OCI-LY7 (cell line): ENCODE results near the gene GDPD3. TPM values are rescaled to one million over a fixed set of nuclear protein-coding genes. Genes with fewer than 3 reads are reported as not detected.

Experiments
- BruUV-seq: library from RNA; stranded (reverse); fragments of 400-500 nt; replicated peaks from 2 replicates; lab custom pipeline; 2021; lab: Mats Ljungman, UMichigan
- CTCF ChIA-PET: fragments of 300-600 bp; sonication (Branson Sonifier 250); formaldehyde crosslinking; loops from one replicate; lab custom pipeline; 2022; ENCODE audit warnings: antibody characterized with exemption; ENCODE audit not compliant: unreplicated experiment; lab: Charles Lee
- POLR2A ChIA-PET: fragments of 300-600 bp; sonication (Branson Sonifier 250); formaldehyde crosslinking; loops from one replicate; lab custom pipeline; 2022; ENCODE audit warnings: antibody characterized with exemption; lab: Charles Lee
- DNase-seq: peaks from one replicate; pipeline ENCODE4 v3.0.0-alpha.2; 2015; ENCODE audit warnings: low spot score
- H2AFZ ChIP-seq: fragments of 200-600 bp; sonication (generic), shearing (Covaris generic); 2 replicates; pipeline ENCODE4 v1.6.1; 2014; ENCODE audit warnings: mild to moderate bottlenecking, antibody characterized with exemption, low read length, moderate library complexity
- H3K27ac ChIP-seq: fragments of 200-600 bp; sonication (generic); 2 replicates; pipeline ENCODE4 v1.5.1; 2014; ENCODE audit warnings: mixed run types, low read depth, mild to moderate bottlenecking, moderate library complexity, low read length, inconsistent platforms; ENCODE audit not compliant: poor library complexity, severe bottlenecking
- H3K36me3 ChIP-seq: fragments of 200-600 bp; sonication (generic); 2 replicates; pipeline ENCODE4 v1.6.1; 2014; ENCODE audit warnings: mild to moderate bottlenecking, antibody characterized with exemption, low read length, moderate library complexity, mixed read lengths; ENCODE audit not compliant: insufficient read depth
- H3K4me1 ChIP-seq: fragments of 200-600 bp; sonication (generic); 2 replicates; pipeline ENCODE4 v1.5.1; 2014; ENCODE audit warnings: mild to moderate bottlenecking, low read length; ENCODE audit not compliant: insufficient read depth, poor library complexity, severe bottlenecking
- H3K4me2 ChIP-seq: fragments of 200-600 bp; sonication (generic); 2 replicates; pipeline ENCODE4 v1.6.1; 2014; ENCODE audit warnings: mild to moderate bottlenecking, low read length
- H3K4me3 ChIP-seq: fragments of 200-600 bp; sonication (generic); 2 replicates; pipeline ENCODE4 v1.5.1; 2014; ENCODE audit warnings: mild to moderate bottlenecking, low read depth, low read length; ENCODE audit not compliant: poor library complexity, severe bottlenecking
- H3K79me2 ChIP-seq: fragments of 200-600 bp; sonication (generic); 2 replicates; pipeline ENCODE4 v1.6.1; 2016; ENCODE audit warnings: low read depth, mild to moderate bottlenecking, low read length, moderate library complexity, mixed read lengths; ENCODE audit not compliant: insufficient read depth
- H3K9me2 ChIP-seq: fragments of 200-600 bp; sonication (generic); 2 replicates; pipeline ENCODE4 v1.6.1; 2016; ENCODE audit warnings: mild to moderate bottlenecking, low read length, mixed read lengths; ENCODE audit not compliant: insufficient read depth
- H3K9me3 ChIP-seq: fragments of 200-600 bp; sonication (generic); 2 replicates; pipeline ENCODE4 v1.6.1; 2014; ENCODE audit warnings: mild to moderate bottlenecking, mixed run types, low read length, mixed read lengths
- H4K20me1 ChIP-seq: fragments of 200-600 bp; sonication (generic); 2 replicates; pipeline ENCODE4 v1.6.1; 2014; ENCODE audit warnings: mild to moderate bottlenecking, antibody characterized with exemption, low read length, moderate library complexity, mixed read lengths; ENCODE audit not compliant: insufficient read depth
- EZH2phosphoT487 ChIP-seq: fragments of 200-600 bp; sonication (generic); IDR thresholded peaks from 2 replicates; pipeline ENCODE4 v1.6.1; 2018; ENCODE audit warnings: low read depth, borderline replicate concordance, mild to moderate bottlenecking, mixed run types, antibody characterized with exemption, low read length, moderate library complexity, mixed read lengths
- intact Hi-C: fragments of 100-400 bp; cut with micrococcal nuclease; formaldehyde crosslinking; loops from one replicate; pipeline ENCODE4 v1.10.0; 2022; ENCODE audit not compliant: unreplicated experiment
- total RNA-seq, 2 experiments: library from RNA; depleted of rRNA in 1 of 2; stranded (reverse); fragments of >200 nt in 1 of 2; shearing (Covaris generic) in 1 of 2; gene quantifications; 2 replicates each; pipeline ENCODE4 v1.2.3, GENCODE V29; 2014 to 2022
- TF ChIP-seq, protein P1 (sequence below): fragments of 200-600 bp; sonication (generic); conservative IDR thresholded peaks from 2 replicates; pipeline ENCODE4 v1.5.1; 2014; ENCODE audit warnings: mild to moderate bottlenecking, antibody characterized with exemption, low read length, moderate library complexity, mixed read lengths

Gene GDPD3
- total RNA-seq, 2 experiments from 2014 or later: 2.0 to 5.2 TPM

DNA sequence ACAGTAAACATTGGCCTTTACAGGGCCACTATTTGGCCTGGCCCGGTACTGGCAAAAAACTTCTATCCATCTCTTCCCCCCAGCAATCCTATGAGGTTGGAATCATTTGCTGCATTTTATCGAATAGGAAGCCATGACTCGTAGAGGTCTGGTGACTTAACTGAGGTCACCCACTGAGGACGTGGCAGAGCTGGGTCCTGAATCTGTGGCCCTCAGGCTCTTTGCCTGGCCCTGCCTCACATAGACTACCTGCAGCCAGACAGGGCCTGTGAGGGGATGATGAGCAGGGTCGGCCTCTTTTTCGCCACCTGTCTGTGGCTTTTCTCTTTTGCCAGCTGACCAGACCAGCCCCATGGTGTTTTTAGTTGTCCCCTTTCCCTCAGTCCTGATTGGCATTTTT lies 35.7 kb downstream of the GDPD3 start:
- peaks cover 26% of the 10 kb centered on the region for H3K4me1 ChIP-seq
- POLR2A ChIA-PET: interaction anchor here (0.7 to 1.5 kb wide), 3 partner anchors 14 to 258 kb away, joined by 3 read pairs; partner anchors contain the start of genes INO80E and TBX6
- no peak for DNase-seq
- intact Hi-C loops: no loop called here
- H3K27ac ChIP-seq: no peak overlapping the region
- peaks cover 5% of the 10 kb centered on the region for H4K20me1 ChIP-seq
- peaks cover 37% of the 10 kb centered on the region for H3K79me2 ChIP-seq
- BruUV-seq: no TSS peak
- no peaks in the 10 kb centered on the region for H3K9me2 ChIP-seq
- no peak overlapping the region for H2AFZ ChIP-seq
- peaks cover 75% of the 10 kb centered on the region for H3K36me3 ChIP-seq
- CTCF ChIA-PET: no interaction called here
- no peaks in the 10 kb centered on the region for H3K9me3 ChIP-seq
- H3K4me2 ChIP-seq: peak overlapping the region; percentile 99; the same call in 1 of the 2 replicates
- no peak overlapping the region for H3K4me3 ChIP-seq
- no peak for TF ChIP-seq EZH2phosphoT487
- TF ChIP-seq, protein P1, sequence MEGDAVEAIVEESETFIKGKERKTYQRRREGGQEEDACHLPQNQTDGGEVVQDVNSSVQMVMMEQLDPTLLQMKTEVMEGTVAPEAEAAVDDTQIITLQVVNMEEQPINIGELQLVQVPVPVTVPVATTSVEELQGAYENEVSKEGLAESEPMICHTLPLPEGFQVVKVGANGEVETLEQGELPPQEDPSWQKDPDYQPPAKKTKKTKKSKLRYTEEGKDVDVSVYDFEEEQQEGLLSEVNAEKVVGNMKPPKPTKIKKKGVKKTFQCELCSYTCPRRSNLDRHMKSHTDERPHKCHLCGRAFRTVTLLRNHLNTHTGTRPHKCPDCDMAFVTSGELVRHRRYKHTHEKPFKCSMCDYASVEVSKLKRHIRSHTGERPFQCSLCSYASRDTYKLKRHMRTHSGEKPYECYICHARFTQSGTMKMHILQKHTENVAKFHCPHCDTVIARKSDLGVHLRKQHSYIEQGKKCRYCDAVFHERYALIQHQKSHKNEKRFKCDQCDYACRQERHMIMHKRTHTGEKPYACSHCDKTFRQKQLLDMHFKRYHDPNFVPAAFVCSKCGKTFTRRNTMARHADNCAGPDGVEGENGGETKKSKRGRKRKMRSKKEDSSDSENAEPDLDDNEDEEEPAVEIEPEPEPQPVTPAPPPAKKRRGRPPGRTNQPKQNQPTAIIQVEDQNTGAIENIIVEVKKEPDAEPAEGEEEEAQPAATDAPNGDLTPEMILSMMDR: no peak

GRCh38 chr16:30076276-30076791 lies 37.0 kb downstream of the GDPD3 start:
- CTCF ChIA-PET: no interaction called here
- TF ChIP-seq, protein P1: no peak
- TF ChIP-seq EZH2phosphoT487: no peak
- no peak for DNase-seq
- Histone ChIP-seq H3K4me1 (peaks cover 26% of the 10 kb centered on the region), H3K27ac (peak overlapping the region; percentile 51), H4K20me1 (peaks cover 5% of the 10 kb centered on the region), H2AFZ (peak overlapping the region; percentile 0; the same call in 1 of the 2 replicates), H3K36me3 (peaks cover 78% of the 10 kb centered on the region), H3K9me3 (no peaks in the 10 kb centered on the region), H3K79me2 (peaks cover 37% of the 10 kb centered on the region), H3K9me2 (no peaks in the 10 kb centered on the region), H3K4me2 (peak overlapping the region; percentile 99), H3K4me3 (peak overlapping the region; percentile 98)
- POLR2A ChIA-PET: interaction anchor here (0.7 to 1.5 kb wide), 4 partner anchors 10 to 80 kb away, joined by 3 to 5 read pairs (median 4); partner anchors contain the start of genes INO80E and TBX6
- BruUV-seq: no TSS peak
- intact Hi-C loops: no loop called here
